Activated CD4-positive, alpha-beta memory T cell treated with anti-CD3 and anti-CD28 coated beads for 36 hours (primary cell): ENCODE results near the gene MON1B. TPM values are rescaled to one million over a fixed set of nuclear protein-coding genes. Genes with fewer than 3 reads are reported as not detected.

Experiments
- CTCF ChIA-PET: fragments of 350-600 bp; sonication (Branson Sonifier 250); formaldehyde crosslinking; loops from one replicate; lab custom pipeline; 2021; ENCODE audit warnings: antibody characterized with exemption, inconsistent platforms; lab: Charles Lee
- POLR2A ChIA-PET: fragments of 350-600 bp; sonication (Branson Sonifier 250); formaldehyde crosslinking; loops from one replicate; lab custom pipeline; 2021; ENCODE audit warnings: antibody characterized with exemption; lab: Charles Lee
- DNase-seq: peaks from one replicate; pipeline ENCODE4 v3.0.0-alpha.2; 2020
- H3K27ac Mint-ChIP-seq: one replicate; pipeline ENCODE4 v1.8.0; 2021; ENCODE audit warnings: mixed read lengths
- H3K27me3 Mint-ChIP-seq: one replicate; pipeline ENCODE4 v1.8.0; 2021; ENCODE audit warnings: mixed read lengths
- H3K36me3 Mint-ChIP-seq: one replicate; pipeline ENCODE4 v1.8.0; 2021; ENCODE audit warnings: mixed read lengths
- H3K4me1 Mint-ChIP-seq: one replicate; pipeline ENCODE4 v1.8.0; 2021; ENCODE audit warnings: low read depth, mixed read lengths
- H3K4me3 Mint-ChIP-seq: one replicate; pipeline ENCODE4 v1.8.0; 2021; ENCODE audit warnings: mild to moderate bottlenecking, mixed read lengths
- H3K9me3 Mint-ChIP-seq: one replicate; pipeline ENCODE4 v1.8.0; 2021; ENCODE audit warnings: mixed read lengths
- intact Hi-C: fragments of 100-400 bp; cut with micrococcal nuclease; formaldehyde crosslinking; loops from one replicate; pipeline ENCODE4 v1.15.1; 2023
- total RNA-seq, 2 experiments: library from RNA; stranded (reverse); gene quantifications; one replicate each; pipeline ENCODE4 v1.2.3, GENCODE V29; 2021

The MON1B gene
- total RNA-seq, 2 experiments from 2014 or later, result 63.7 to 70.2 TPM

- POLR2A ChIA-PET, result no interaction called here
- intact Hi-C loops, result no loop called here
- no peak overlapping the region for H3K27ac Mint-ChIP-seq
- H3K9me3 Mint-ChIP-seq, result no peaks in the 10 kb centered on the region
- H3K36me3 Mint-ChIP-seq, result no peaks in the 10 kb centered on the region
- CTCF ChIA-PET, result no interaction called here
- H3K27me3 Mint-ChIP-seq, result no peaks in the 10 kb centered on the region
- peaks cover 2% of the 10 kb centered on the region for H3K4me1 Mint-ChIP-seq
- no peak for DNase-seq
- H3K4me3 Mint-ChIP-seq, result no peak overlapping the region
These were observed 15.5 kb downstream of the MON1B start for GRCh38 chr16:77206533-77206932.

GRCh38 chr16:77207030-77207429 is 16.0 kb downstream of the MON1B start:
- POLR2A ChIA-PET, result no interaction called here

GRCh38 chr16:77208382-77208781 is 17.4 kb downstream of the MON1B start:
- H3K4me3 Mint-ChIP-seq, result no peak overlapping the region
- intact Hi-C loops, result no loop called here
- POLR2A ChIA-PET, result no interaction called here
- H3K4me1 Mint-ChIP-seq, result peaks cover 8% of the 10 kb centered on the region
- DNase-seq, result no peak
- H3K27me3 Mint-ChIP-seq, result no peaks in the 10 kb centered on the region
- H3K27ac Mint-ChIP-seq, result no peak overlapping the region
- no peaks in the 10 kb centered on the region for H3K36me3 Mint-ChIP-seq
- H3K9me3 Mint-ChIP-seq, result no peaks in the 10 kb centered on the region
- CTCF ChIA-PET, result no interaction called here

More at GRCh38 chr16:77207030-77207429, 16.0 kb downstream of the MON1B start:
- no peak overlapping the region for H3K4me3 Mint-ChIP-seq
- H3K27ac Mint-ChIP-seq, result no peak overlapping the region
- CTCF ChIA-PET, result no interaction called here
- H3K4me1 Mint-ChIP-seq, result peaks cover 6% of the 10 kb centered on the region
- H3K9me3 Mint-ChIP-seq, result no peaks in the 10 kb centered on the region
- no peaks in the 10 kb centered on the region for H3K27me3 Mint-ChIP-seq
- intact Hi-C loops, result no loop called here
- H3K36me3 Mint-ChIP-seq, result no peaks in the 10 kb centered on the region
- DNase-seq, result no peak

GRCh38 chr16:77211880-77212740 is 21.1 kb downstream of the MON1B start:
- DNase-seq, result peak; percentile 84
- Mint-ChIP-seq H3K27me3 (no peaks in the 10 kb centered on the region), H3K36me3 (peaks cover 1% of the 10 kb centered on the region), H3K4me1 (peaks cover 12% of the 10 kb centered on the region), H3K9me3 (no peaks in the 10 kb centered on the region), H3K4me3 (peak overlapping the region; percentile 74), H3K27ac (peak overlapping the region; percentile 34)
- POLR2A ChIA-PET, result interaction anchor here (1.0 kb wide), 1 partner anchor 22 kb away, joined by 3 read pairs; the partner anchor contains the start of gene MON1B
- CTCF ChIA-PET, result interaction anchor here (1.1 kb wide), 1 partner anchor 11 kb away, joined by 3 read pairs; no protein-coding TSS in a partner anchor
- intact Hi-C loops, result loop anchor here (1.0 to 10.0 kb wide), 2 partner anchors 22 to 1907 kb away; no protein-coding TSS in a partner anchor

GRCh38 chr16:77212741-77213541 is 22.0 kb downstream of the MON1B start:
- ChIA-PET POLR2A (interaction anchor here (1.0 kb wide), 1 partner anchor 22 kb away, joined by 3 read pairs; the partner anchor contains the start of gene MON1B), CTCF (interaction anchor here (0.6 kb wide), 1 partner anchor 17 kb away, joined by 4 read pairs; no protein-coding TSS in a partner anchor)
- H3K36me3 Mint-ChIP-seq, result peaks cover 1% of the 10 kb centered on the region
- peak; percentile 80 for DNase-seq
- no peak overlapping the region for H3K27ac Mint-ChIP-seq
- no peaks in the 10 kb centered on the region for H3K9me3 Mint-ChIP-seq
- H3K4me3 Mint-ChIP-seq, result peak overlapping the region; percentile 74
- no peaks in the 10 kb centered on the region for H3K27me3 Mint-ChIP-seq
- H3K4me1 Mint-ChIP-seq, result peaks cover 12% of the 10 kb centered on the region
- intact Hi-C loops, result loop anchor here (1.0 to 10.0 kb wide), 2 partner anchors 23 to 1908 kb away; no protein-coding TSS in a partner anchor

GRCh38 chr16:77213542-77214106 is 22.6 kb downstream of the MON1B start:
- Mint-ChIP-seq H3K4me3 (peak overlapping the region; percentile 74), H3K4me1 (peaks cover 12% of the 10 kb centered on the region), H3K27ac (no peak overlapping the region), H3K27me3 (no peaks in the 10 kb centered on the region), H3K36me3 (peaks cover 1% of the 10 kb centered on the region), H3K9me3 (no peaks in the 10 kb centered on the region)
- POLR2A ChIA-PET, result no interaction called here
- CTCF ChIA-PET, result interaction anchor here (1.5 kb wide), 1 partner anchor 10 kb away, joined by 4 read pairs; no protein-coding TSS in a partner anchor
- intact Hi-C loops, result loop anchor here (10.0 kb wide), 1 partner anchor 1909 kb away; no protein-coding TSS in a partner anchor
- no peak for DNase-seq

- ChIA-PET POLR2A (no interaction called here), CTCF (interaction anchor here (1.5 kb wide), 1 partner anchor 9 kb away, joined by 4 read pairs; no protein-coding TSS in a partner anchor)
- intact Hi-C loops, result loop anchor here (10.0 kb wide), 1 partner anchor 1910 kb away; no protein-coding TSS in a partner anchor
- peaks cover 12% of the 10 kb centered on the region for H3K4me1 Mint-ChIP-seq
- DNase-seq, result no peak
- H3K27me3 Mint-ChIP-seq, result no peaks in the 10 kb centered on the region
- no peaks in the 10 kb centered on the region for H3K9me3 Mint-ChIP-seq
- peaks cover 1% of the 10 kb centered on the region for H3K36me3 Mint-ChIP-seq
- H3K27ac Mint-ChIP-seq, result no peak overlapping the region
- H3K4me3 Mint-ChIP-seq, result no peak overlapping the region
These were observed 23.6 kb downstream of the MON1B start for GRCh38 chr16:77214411-77215138.

- DNase-seq, result no peak
- Mint-ChIP-seq H3K4me3 (no peak overlapping the region), H3K27ac (no peak overlapping the region), H3K9me3 (no peaks in the 10 kb centered on the region), H3K4me1 (no peaks in the 10 kb centered on the region), H3K36me3 (peaks cover 1% of the 10 kb centered on the region), H3K27me3 (no peaks in the 10 kb centered on the region)
- CTCF ChIA-PET, result no interaction called here
- intact Hi-C loops, result loop anchor here (10.0 kb wide), 1 partner anchor 1915 kb away; no protein-coding TSS in a partner anchor
- POLR2A ChIA-PET, result no interaction called here
These were observed 28.4 kb downstream of the MON1B start for GRCh38 chr16:77219437-77219836.

GRCh38 chr16:77220427-77220826 is 29.4 kb downstream of the MON1B start:
- no peak overlapping the region for H3K27ac Mint-ChIP-seq
- ChIA-PET CTCF (interaction anchor here (4.0 kb wide), 1 partner anchor 364 kb away, joined by 10 read pairs; no protein-coding TSS in a partner anchor), POLR2A (no interaction called here)
- no peaks in the 10 kb centered on the region for H3K4me1 Mint-ChIP-seq
- peaks cover 1% of the 10 kb centered on the region for H3K36me3 Mint-ChIP-seq
- H3K4me3 Mint-ChIP-seq, result no peak overlapping the region
- no peak for DNase-seq
- intact Hi-C loops, result no loop called here
- H3K27me3 Mint-ChIP-seq, result no peaks in the 10 kb centered on the region
- H3K9me3 Mint-ChIP-seq, result no peaks in the 10 kb centered on the region

GRCh38 chr16:77221482-77221881 is 30.5 kb downstream of the MON1B start:
- Mint-ChIP-seq H3K9me3 (no peaks in the 10 kb centered on the region), H3K36me3 (no peaks in the 10 kb centered on the region), H3K27ac (no peak overlapping the region), H3K4me1 (no peaks in the 10 kb centered on the region), H3K27me3 (no peaks in the 10 kb centered on the region), H3K4me3 (no peak overlapping the region)
- intact Hi-C loops, result no loop called here
- no peak for DNase-seq
- CTCF ChIA-PET, result interaction anchor here (4.0 kb wide), 1 partner anchor 363 kb away, joined by 10 read pairs; no protein-coding TSS in a partner anchor
- POLR2A ChIA-PET, result no interaction called here

- H3K9me3 Mint-ChIP-seq, result no peaks in the 10 kb centered on the region
- DNase-seq, result peak; percentile 49
- H3K4me1 Mint-ChIP-seq, result peaks cover 8% of the 10 kb centered on the region
- no peaks in the 10 kb centered on the region for H3K27me3 Mint-ChIP-seq
- H3K36me3 Mint-ChIP-seq, result no peaks in the 10 kb centered on the region
- intact Hi-C loops, result no loop called here
- ChIA-PET CTCF (interaction anchor here (1.0 to 4.0 kb wide), 5 partner anchors 9 to 361 kb away, joined by 3 to 10 read pairs (median 4); no protein-coding TSS in a partner anchor), POLR2A (no interaction called here)
- H3K4me3 Mint-ChIP-seq, result no peak overlapping the region
- no peak overlapping the region for H3K27ac Mint-ChIP-seq
These were observed 32.2 kb downstream of the MON1B start for GRCh38 chr16:77223184-77223583.
